HEK293 (cell line): ENCODE measurements around the gene GNPNAT1.
"Not testable (repeated sequence)": the region's sequence is repeated elsewhere in the genome, so short reads cannot be mapped to it uniquely, and the experiment has no call there.

ENCODE experiments used
- CTCF ChIP-seq: fragments of 450-650 bp; formaldehyde crosslinking; IDR thresholded peaks from 2 replicates; pipeline ENCODE4 v1.5.1; 2016; ENCODE audit warnings: missing biosample characterization, missing genetic modification characterization
- SP2 ChIP-seq: fragments of 450-650 bp; formaldehyde crosslinking; IDR thresholded peaks from 2 replicates; pipeline ENCODE4 v1.5.1; 2016; ENCODE audit warnings: missing biosample characterization, missing genetic modification characterization
- TRIM28 ChIP-seq: IDR thresholded peaks from 2 replicates; pipeline ENCODE4 v1.6.1; 2011; ENCODE audit warnings: low read length, control low read depth, borderline replicate concordance
- ZNF133 ChIP-seq: fragments of 450-650 bp; formaldehyde crosslinking; IDR thresholded peaks from 2 replicates; pipeline ENCODE4 v1.5.1; 2016; ENCODE audit warnings: missing biosample characterization, missing genetic modification characterization
- ZNF561 ChIP-seq: fragments of 450-650 bp; IDR thresholded peaks from 2 replicates; pipeline ENCODE4 v1.5.1; 2018; ENCODE audit warnings: missing biosample characterization, missing genetic modification characterization, borderline replicate concordance
- ZNF571 ChIP-seq: fragments of 450-650 bp; formaldehyde crosslinking; IDR thresholded peaks from 2 replicates; pipeline ENCODE4 v1.5.0; 2017; ENCODE audit warnings: missing biosample characterization, missing genetic modification characterization
- ZNF629 ChIP-seq: fragments of 450-650 bp; formaldehyde crosslinking; IDR thresholded peaks from 2 replicates; pipeline ENCODE4 v1.5.1; 2017; ENCODE audit warnings: missing biosample characterization, missing genetic modification characterization
- ZNF704 ChIP-seq: fragments of 450-650 bp; formaldehyde crosslinking; IDR thresholded peaks from 2 replicates; pipeline ENCODE4 v1.5.1; 2016; ENCODE audit warnings: missing biosample characterization, missing genetic modification characterization
- ZNF747 ChIP-seq: fragments of 450-650 bp; formaldehyde crosslinking; IDR thresholded peaks from 2 replicates; pipeline ENCODE4 v1.5.1; 2016; ENCODE audit warnings: missing biosample characterization, missing genetic modification characterization
- ZXDB ChIP-seq: fragments of 450-650 bp; formaldehyde crosslinking; IDR thresholded peaks from 2 replicates; pipeline ENCODE4 v1.5.1; 2016; ENCODE audit warnings: missing biosample characterization, missing genetic modification characterization

DNA sequence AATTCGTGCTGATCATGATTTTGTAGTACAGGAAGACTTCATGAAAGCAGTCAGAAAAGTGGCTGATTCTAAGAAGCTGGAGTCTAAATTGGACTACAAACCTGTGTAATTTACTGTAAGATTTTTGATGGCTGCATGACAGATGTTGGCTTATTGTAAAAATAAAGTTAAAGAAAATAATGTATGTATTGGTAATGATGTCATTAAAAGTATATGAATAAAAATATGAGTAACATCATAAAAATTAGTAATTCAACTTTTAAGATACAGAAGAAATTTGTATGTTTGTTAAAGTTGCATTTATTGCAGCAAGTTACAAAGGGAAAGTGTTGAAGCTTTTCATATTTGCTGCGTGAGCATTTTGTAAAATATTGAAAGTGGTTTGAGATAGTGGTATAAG lies 63.9 kb downstream of the GNPNAT1 start:
- not testable (repeated sequence) for TF ChIP-seq CTCF (tag by site-specific recombination); ZXDB (tag by site-specific recombination); ZNF133; ZNF629 (tag by site-specific recombination); ZNF704 (tag by site-specific recombination); ZNF747; ZNF571 (tag by site-specific recombination); ZNF561 (tag by site-specific recombination); SP2 (tag by site-specific recombination); TRIM28
